Cortex of kidney (tissue), 1 donor: ENCODE measurements around the gene PLA2G4F.

Experiments used
- DNase-seq: peaks from one replicate; lab custom pipeline; 2025; lab: John Stamatoyannopoulos, UW

The PLA2G4F gene

DNA sequence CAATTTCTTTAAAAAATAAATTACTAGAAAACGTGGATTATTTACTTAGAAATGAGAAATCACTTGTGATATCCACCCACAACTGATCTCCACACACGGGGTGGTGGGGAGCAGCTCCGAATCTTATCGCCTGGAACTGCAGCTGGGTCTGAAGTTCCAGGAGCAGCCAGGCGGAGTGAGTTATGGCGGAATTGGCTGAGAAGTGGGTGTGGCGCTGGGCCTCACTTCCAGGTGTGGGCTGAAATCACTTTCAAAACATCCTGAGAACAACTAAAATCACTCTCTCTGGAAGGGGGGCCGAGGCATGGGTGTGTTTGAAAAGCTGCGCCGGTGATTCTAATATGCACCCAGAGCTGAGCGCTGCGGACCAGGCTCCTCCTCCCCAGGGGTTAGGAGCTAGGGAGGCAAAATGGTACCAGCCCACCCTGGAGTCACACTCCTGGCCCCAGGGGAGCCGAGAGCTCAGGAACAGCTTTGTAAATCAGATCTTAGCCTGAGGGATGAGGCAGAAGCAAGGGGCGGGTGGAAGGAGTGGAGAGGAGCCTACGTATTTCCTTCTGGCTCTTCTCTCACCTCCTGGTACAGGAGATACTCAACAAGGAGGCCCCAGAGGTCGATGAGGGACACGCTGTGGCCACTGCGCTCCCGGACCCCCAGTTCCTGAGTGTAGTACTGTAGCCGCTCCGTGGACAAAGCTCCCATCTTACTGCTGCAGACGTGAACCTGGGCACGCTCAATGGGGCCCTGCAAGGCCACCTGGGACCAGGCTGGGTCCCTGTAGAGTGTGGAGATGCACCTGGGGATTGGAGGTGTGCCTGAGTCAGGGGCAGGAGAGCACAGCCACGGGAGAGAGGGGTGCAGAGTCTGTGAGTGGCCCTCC is 9.6 kb downstream of the PLA2G4F start:
- DNase-seq: no peak

DNA sequence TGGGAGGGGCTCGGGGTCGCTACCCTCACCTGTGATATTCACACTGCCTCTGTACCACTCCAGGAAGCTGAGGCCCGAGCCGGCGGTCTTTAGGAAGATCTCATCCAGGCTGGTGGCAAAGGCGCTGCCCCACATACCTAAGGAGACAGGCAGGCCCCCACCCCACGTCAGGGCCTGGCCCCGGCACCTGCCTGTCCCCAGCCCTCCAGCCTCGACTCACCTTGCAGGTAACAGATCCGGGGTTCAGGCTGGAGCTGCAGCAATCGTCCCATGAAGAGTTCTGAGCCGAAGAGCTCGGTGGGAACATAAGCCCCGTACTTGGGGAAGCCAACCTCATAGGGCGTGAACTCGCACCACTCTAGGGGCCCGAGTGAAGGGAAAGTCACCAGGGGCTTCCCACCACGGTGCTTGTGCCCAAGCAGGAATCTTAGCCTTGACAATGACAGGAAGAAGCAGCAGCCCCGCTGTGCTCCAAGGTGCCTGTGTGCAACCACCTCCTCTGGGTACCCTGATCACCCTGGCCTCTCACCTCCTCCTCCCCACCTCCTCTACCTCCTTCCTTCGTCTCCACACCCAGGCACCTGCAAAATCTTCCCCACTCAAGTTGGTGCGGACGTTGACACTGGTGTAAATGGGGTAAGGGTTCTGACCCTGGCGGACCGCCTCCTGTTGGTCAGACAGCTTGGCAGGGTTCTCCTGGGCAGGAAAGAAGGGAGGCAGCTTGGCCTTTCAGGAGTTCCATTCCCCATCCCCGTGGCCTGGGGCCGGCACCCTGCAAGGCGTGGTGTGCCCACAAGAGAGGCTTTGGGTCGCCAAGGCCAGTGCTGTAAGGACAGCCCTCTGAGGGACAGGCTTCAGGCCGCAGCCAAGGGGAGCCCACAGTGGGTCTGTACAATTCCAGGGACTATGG is 10.6 kb downstream of the PLA2G4F start:
- DNase-seq: no peak

DNA sequence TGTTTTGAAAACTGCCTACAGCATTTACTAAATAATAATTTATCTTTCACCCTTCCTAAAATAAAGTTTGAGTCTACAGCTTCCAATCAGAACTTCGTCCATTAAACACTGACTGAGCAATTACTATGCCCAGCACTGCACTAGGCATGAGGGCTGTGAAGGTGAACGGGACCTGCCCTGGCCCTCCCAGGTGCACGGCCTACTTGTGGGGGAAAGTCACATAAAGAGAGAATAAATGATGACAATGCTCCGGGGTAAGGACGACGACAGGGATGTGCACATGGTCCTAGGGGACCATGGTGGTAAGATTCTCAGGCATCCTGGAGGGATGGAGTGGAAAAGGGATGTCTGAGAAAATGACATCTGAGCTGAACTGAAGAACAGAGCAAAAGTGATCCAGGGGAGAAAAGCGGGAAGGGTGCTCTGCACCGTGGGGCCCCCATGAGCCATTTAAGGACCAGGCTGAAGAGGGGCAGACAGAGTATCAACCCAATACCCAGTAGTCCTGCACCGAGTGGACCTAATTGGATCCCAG is 11.5 kb downstream of the PLA2G4F start:
- no peak for DNase-seq

DNA sequence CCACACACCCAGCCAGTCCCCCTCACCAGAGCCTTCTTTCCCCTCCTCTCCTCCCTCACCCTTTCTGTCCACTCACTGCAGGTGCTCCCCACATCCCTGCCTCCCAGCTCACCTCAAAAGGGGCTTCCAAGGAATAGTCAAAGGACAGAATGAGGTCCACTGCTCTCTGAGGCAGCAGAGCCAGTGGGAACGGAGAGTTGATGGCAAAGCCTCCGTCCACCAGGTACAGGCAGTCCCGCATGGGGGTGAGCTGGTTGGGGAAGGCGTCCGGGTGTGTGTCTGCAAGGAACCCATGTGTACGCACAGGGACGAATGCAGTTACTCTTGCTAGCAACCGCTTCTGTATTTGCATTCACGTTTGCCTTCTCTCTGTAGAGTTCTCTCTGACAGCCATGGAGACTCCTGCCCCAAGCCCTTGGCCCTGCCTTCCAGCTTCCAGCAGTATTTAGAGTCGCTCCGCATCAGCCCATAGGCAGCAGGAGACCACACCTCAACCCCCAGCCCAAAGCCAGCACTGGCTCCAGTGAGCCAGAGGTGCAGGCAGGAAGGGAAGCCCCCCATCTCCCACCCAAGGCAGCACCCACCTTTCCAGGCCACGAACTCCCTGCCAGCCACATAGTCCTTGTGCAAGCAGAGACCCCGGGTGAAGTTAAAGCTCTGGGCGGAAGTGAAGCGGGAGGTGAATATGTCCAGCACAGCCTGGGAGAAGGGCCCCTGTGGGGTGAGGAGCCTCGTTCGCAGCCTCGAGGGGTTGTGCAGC is 12.4 kb downstream of the PLA2G4F start:
- no peak for DNase-seq

DNA sequence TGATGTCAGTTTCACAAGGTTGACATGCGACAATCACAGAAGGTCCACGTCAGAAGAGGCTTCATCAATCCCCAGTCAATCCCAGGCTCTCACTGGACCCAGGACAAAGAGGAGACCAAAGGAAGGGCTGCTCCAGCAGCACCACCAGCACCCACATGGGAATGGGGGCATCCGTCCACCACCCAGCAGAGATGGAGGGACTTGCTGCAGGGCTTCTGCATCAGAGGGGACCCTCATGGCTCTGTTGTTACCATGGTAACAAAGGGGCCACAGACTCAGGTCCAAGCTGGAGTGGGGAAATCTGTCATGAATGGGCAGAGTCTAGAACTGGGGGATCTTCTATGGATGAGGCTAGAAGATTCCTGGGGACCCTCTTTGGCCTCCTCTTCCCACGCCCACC is 13.1 kb downstream of the PLA2G4F start:
- DNase-seq: no peak

DNA sequence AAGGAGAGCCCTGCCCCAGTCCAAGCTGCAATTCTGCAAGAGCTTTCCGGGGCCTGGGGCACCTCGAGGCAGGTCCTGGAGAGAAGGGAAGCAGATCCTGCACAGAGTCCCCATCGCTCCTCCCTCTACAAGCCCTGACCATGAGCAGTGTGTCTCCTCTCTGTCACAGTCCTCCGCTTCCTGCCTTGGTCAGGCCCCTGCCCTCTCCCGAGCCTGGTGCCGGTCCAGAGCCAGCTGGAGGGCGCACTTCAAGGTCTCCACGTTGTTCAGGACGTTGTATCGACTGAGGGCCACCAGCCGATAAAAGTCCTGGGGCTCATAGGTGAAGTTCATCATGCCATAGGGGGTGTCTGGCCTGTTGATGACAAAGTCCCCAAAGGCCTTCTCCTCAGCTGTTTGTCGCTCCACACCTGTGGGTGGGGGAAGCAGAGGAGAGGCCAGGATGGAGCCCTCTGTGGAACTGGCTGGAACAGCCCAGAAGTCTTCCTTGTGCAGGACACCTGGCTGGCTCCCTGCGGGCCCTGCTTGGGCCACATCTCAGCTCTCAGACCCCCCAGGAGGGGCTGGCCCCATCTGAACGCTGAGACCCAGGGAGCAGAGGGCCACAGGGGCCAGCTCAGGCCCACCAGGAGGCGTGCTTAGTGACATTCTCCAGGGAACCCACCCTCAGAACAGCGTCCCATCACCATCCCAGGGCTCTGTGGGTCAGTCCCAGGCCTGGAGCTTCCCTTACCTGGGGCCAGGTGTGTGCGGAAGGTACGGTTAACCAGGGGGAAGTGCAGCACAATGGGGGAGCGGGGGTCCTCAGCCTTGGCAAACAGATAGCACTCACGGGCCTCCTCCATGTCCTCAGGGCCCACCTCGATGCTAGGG is 14.4 kb downstream of the PLA2G4F start:
- DNase-seq: no peak

DNA sequence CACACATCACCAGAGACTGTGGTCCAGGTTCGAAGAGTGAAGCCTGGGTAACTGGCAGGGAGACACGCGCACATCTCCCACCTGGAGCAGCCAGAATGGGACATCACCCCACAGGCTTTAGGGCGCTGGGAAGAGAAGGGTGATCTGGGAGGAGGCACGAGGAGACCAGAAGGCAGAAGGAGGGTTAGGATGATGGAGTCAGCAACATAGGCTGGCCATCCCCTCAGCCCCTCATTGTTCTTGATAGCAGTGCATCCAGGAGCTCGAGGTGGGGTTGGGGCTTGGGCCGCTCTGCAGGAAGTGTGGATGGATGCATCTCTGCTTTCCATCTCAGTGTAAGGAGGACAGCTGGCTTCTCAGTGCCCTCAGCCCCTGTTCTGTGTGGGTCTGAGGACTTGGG is 15.2 kb downstream of the PLA2G4F start:
- DNase-seq: no peak

DNA sequence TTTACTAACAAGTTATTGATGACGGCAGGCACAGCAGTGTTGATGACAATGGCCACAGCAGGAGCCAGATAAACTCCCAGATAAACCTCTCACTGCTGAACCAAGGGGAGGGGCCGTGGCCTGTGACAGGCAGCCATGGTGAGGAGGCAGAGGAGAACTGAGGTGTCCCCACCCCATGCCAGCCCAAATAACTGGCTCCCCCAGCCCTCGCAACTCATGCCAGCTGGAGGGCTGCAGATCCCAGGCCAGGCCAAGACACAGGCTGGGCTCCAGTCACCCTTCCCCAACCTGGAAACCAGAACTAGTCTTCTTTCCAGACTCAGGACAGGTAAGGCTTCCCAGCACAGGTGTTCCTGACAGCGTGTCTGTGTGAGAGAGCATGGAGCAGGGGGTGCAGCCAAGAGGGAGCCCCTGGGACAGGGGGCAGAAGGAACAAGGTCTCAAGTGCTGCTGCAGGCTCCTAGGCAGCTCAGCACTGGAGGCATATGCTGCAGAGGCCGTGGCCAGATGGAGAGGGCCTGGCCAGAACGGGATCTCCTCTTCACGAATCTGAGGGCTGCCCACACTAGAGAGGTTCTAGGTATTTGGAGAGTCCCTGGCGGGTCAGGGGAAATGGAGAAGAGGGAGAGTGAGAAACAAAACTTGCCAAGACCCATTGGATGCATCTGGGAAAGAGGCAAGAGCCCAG is 15.9 kb downstream of the PLA2G4F start:
- no peak for DNase-seq

DNA sequence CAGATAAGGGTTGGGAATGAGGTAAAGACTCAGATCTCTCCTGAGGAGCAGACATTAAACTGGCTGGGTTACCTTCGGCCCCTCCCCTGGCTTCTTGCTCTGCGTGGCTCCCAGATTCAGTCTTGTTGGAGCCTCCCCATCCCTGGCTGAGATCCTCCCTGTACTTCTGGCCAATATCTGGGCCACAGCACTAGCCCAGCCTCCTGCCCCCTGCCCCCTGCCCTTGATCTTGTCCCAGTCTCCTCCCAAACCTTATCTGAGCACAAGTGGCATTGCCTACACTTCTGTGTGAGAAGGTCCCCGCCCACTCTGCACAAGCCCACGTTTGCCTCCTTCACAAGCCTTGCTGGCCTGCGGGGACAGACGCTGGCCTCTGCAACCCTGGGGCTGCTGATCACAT is 16.8 kb downstream of the PLA2G4F start:
- no peak for DNase-seq

DNA sequence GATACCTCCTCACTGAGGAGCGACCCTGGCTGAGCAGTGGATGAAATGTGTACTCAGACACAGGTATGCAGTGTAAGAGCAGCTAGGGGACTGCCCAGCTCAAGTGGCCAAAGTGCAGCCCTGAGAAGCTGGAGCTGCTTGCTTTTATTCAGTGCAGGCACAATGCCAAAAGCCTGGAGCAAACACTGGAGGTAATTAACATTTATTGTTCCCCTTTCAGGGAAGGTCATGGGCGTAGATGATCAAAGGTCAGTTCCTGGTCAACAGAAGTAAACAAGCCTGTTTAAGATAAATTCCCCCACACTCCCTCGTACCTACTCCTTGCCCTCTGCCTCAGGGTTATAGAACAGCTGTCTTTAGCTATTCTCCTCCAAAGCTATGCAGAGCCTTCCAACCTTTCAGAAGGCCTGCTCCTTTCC is 17.5 kb downstream of the PLA2G4F start:
- no peak for DNase-seq

DNA sequence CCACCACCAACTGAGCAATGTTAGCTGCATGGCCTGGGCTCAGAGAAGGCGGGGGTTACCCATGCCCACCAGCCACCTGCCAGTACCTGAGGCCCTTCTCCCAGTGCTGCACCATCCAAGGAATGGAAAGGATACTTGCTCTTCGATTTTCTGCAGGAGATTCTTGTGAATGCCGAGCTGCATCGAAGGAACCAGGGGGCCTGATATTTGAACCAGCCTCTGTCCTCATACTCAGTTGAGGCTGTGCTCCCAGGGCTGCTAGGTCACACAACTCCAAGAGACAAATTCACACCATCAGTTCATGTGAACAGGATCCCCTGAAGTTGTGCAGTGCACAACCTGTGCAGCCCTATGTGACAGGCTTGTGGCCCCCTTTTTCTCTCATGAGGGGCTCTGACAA is 18.0 kb downstream of the PLA2G4F start:
- no peak for DNase-seq

DNA sequence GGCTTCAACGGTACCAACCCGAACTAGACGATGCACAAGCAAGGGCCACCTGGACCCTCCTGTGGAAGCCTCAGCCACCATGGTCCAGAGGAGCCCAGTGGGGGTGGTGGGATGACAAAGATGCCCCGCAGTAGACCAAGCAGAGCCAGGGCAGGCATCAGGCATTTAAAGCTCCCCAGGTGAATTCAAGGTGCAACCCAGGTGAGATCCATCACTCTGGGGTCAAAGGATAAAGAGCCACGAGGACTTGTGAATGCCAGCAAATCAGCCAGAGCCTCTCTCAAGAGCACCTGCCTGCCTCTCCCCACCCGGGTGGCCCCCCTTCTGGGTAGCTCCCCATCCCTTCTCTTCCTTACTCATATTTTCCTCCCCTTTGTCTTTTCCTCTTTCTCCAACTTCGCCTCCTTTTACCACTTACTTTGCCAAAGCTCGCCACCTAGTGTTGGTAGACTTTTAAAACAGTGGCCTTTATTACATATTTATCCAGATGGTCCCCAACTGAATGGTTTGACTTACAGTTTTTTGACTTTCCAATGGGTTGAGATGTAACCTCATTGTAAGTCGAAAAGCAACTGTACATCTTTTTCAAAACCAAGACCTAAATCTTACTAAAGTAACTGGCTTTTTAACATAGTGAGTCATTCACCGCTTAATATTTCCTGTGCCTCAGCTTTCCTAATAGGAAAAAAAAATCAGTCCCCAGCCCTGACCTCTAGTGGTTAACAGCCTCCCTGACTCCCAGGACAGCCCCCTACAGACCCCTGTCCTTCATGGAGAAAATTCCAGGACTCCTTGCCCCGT is 18.8 kb downstream of the PLA2G4F start:
- no peak for DNase-seq

DNA sequence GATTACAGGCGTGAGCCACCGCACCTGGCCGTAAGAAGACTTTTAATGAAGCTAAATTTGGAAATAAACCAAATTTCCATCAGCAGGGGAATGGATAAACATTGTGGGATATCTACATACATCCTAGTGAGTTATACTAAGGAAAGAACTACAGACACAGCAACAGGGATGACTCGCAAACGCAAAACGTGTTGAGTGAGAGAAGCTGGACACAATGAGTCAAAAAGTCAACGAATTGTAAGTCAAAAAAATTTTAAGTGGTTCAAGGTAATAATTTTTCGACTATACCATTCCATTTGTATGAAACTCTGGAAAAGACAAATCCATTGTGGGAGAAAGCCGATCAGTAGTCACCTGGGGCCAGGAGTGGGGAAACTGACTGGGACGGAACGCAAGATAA is 19.9 kb downstream of the PLA2G4F start:
- no peak for DNase-seq

DNA sequence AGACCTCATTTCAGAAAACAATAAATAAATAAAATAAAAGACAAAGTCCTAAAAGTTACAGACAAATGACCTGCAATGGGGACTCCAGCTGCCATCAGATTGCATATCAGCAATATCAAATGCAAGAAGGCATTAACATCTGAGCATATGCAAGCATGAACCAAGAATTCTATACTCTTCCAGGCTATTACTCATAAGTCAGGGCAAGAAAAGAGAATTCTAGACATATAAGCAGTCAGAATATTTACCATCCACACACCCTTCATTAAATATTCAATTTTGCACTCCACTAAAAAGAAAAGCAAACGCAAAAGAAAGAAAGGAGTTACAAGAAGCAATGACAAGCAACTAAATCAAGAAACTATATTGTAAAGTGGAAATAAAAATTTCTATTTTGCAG is 21.1 kb downstream of the PLA2G4F start:
- DNase-seq: no peak

DNA sequence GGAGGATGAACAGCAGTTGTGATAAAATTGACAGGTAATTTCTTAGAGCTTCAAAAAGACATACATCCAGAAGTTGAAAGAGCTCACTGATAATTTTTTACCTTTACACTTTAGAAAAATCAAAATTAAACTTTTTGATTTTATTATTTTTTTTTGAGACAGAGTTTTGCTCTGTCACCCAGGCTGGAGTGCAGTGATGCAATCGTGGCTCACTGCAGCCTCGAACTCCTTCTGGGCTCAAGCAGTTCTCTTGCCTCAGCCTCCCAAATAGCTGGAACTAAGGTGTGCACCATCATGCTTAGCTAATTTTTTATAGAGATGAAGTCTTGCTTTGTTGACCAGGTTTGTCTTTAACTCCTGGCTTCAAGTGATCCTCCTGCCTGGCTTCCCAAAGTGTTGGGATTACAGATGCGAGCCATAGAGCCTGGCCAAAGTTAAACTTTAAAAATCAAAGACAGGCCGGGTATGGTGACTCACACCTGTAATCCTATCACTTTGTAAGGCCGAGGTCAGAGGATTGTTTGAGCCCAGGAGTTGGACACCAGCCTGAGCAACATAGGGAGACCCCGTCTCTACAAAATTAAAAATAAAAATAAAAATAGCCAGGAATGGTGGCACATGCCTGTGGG is 21.7 kb downstream of the PLA2G4F start:
- no peak for DNase-seq

DNA sequence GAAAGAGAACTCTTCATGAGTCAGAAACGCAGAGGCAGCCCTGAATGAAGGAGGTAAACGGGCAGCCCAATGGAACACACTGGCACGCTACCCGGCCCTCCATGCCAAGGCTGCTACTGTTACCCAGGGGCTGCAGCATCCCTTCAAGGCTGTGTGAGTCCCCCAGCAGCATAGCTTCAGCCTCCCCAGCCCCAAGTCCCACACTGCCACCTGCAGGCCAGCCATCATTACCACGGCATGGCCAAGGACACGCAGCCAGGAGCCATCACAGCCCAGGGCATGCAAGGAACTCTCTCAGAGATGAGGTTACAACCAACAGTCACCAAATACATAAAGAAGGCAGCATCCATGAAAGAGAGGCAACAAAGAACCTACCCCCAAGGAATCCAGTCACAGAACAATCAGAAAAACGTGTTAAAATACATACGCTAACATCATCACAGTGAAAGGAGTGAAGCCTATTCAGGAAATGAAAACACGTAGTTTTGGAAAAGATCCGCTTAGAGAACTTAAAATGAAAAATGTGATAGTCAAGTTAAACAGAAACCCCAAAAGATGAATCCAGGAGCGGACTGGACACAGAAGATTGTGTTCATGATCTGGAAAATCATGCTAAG is 22.4 kb downstream of the PLA2G4F start:
- DNase-seq: no peak

DNA sequence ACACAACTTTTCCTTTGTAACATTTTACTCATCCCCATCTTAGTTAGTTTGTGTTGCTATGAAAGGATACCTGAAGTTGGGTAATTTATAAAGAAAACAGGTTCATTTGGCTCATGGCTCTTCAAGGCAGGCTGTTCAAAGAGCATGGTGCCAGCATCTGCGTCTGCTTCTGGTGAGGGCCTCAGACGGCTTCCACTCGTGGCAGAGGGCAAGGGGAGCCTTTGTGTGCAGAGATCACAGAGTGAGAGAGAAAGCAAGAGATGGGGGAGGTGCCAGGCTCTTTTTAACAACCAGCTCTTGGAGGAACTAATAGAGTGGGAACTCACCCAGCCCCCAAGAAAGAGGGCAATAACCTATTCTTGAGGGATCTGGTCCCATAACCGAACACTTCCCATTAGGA is 23.1 kb downstream of the PLA2G4F start:
- DNase-seq: no peak
